SW 1271 (cell line): ENCODE results near the gene MYH14.

Experiments used
- DNase-seq, 2 experiments: peaks; one replicate each; lab custom pipeline; 2025; lab: John Stamatoyannopoulos, UW

The MYH14 gene

DNA sequence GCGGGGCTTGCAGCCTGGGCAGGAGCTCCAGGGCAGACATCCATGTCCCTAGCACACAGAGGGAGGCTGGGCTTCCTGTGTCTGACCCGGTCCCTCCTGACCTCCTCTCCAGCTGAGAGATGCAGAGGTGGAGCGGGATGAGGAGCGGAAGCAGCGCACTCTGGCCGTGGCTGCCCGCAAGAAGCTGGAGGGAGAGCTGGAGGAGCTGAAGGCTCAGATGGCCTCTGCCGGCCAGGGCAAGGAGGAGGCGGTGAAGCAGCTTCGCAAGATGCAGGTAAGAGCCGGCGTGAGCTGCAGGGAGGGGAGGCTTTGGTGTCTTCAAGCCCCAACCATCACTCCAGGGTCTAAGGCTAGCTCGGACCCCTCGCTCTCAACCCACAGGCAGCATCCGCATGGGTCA, 87.4 kb downstream of the MYH14 start:
- DNase-seq = no peak

- DNase-seq = no peak
Observed at GRCh38 chr19:50292216-50292827, 88.9 kb downstream of the MYH14 start.

- DNase-seq = no peak
Observed at GRCh38 chr19:50293263-50294004, 90.0 kb downstream of the MYH14 start.

DNA sequence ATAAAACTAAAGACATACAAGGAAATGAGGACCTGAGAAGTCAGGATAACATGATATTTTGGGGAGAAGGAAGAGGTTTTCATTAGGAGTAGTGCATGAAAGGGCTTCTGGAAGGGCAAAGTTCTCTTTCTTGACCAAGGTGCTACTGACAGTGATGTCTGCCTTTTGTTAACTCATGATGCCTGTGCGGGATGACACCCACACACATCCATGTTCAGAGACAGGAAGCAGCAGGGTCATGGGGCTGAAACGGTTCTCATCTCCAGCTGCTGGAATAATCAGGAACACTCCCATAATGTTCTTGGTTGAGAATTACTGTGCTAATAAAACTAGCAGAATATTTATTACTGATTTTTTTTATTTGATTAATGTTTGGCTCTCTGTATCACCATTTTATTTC, 96.6 kb downstream of the MYH14 start:
- DNase-seq = no peak

DNA sequence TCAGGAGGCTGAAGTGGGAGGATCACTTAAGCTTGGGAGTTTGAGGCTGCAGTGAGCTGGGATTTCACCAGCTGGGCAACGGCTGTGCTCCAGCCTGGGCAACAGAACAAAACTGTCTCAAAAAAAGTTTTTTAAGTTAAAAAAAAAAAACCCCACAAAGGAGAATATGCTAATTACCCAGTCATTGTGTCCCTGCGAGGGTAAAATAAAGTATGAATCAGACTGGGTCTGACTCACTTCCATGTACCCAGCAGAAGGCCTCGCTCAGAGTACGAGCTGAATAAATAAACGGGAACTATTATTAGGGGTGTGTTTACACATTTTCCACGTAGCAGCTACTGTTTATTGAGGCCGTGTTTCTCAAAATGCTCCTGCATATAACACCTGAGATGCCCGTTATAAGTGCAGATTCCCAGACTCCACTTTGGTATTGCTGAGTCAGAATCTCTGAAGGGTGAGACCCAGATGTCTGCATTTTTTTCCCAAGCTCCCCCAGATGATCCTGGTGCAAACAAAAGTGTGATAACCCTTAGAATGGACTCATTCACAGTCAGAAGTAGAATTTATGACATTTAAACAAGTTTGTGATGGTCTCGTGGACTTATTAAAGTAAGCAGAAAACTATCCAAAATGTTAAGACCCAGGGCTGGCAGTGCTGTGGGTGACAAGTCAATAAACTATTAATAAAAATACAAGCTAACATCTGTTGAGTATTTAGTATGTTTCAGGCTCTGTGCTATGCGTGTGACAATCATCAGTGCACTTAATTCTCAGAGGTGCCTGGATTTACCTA, 97.6 kb downstream of the MYH14 start:
- DNase-seq = peak in 1 of 2 experiments; percentile 49

GRCh38 chr19:50301607-50301971, 98.2 kb downstream of the MYH14 start:
- no peak for DNase-seq

GRCh38 chr19:50303558-50303957, 100.1 kb downstream of the MYH14 start:
- no peak for DNase-seq

GRCh38 chr19:50308991-50309390, 105.6 kb downstream of the MYH14 start:
- no peak for DNase-seq

DNA sequence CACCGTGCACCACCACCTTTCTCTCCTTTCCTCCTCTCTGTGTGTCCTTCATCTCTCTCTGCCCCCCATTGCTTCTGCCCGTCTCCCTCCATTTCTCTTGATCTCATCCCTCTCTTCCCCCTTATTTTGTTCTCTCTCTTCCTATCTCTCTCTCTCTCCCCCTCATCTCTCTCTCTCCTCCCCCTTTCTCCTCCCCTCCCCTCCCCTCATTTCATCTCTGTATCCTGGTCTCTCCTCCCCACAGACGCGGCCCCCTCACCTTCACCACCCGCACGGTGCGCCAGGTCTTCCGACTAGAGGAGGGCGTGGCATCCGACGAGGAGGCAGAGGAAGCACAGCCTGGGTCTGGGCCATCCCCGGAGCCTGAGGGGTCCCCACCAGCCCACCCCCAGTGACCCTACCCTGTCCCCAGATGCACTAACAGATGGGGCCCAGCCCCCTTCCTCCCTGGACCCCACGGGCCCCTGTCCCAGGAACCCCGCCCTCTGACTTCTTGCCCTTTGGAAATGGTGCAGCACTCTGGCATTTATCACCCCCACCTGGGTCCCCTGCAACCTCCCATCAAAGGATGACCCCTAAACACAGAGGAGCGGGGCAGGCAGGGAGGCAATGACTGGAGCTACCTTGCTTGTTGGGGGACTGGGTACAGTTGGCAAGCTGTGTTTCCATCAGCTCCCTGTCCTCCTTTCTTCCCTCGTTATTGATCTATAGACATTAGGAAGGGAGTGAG, 106.1 kb downstream of the MYH14 start:
- DNase-seq = no peak

- DNase-seq = no peak
Observed at GRCh38 chr19:50310759-50311465, 107.5 kb downstream of the MYH14 start.

- DNase-seq = peak; percentile 31 to 52
Observed at GRCh38 chr19:50311723-50312635, 108.6 kb downstream of the MYH14 start.

GRCh38 chr19:50312967-50313811, 109.8 kb downstream of the MYH14 start:
- no peak for DNase-seq

GRCh38 chr19:50313812-50314536, 110.6 kb downstream of the MYH14 start:
- DNase-seq = no peak

DNA sequence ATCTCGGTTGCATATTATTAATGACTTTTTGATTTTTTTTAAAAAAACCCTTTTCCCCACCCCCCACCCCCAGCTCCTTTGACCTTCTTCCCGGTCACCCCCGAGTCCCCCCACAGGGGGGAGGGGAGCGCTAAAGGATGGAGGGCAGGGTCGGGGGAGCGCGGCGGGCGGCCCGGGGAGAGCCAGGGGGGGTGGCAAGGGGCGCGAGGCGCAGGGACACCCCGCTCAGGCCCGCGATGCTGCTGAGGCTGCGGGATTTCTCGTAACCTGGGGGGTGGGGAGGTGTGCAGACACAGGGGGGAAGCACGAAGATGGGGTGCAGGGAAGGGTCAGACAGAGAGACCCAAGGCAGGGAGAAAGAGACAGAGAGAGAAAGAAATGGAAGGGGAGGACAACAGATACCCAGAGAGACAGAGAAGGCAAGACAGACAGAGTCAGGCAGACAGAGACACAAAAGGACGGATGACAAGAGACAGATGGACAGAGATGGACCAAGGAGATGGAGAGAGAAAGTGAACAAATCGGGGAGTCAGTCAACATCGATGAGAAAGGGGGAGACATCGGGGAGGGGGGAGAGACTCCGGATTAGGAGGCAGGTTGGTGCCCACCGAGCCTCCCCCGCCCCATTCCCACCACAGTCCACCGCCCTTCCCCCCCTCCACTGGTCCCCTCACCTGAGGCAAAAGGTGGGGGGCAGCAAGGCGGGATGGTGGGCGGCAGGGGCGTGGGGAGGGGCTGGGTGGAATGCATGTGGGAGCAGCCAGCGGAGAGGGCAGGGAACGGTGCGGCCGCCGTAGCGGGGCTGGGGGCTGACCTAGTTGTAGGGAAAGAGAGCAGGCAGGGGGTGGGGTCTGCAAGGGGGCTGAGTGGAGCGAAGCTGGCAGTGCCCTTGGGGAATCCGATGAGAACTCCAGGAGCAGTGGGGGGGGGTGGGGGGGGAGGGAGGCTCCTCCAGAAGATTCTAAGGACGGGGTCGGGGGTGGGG, 111.6 kb downstream of the MYH14 start:
- no peak for DNase-seq

GRCh38 chr19:50315773-50316448, 112.5 kb downstream of the MYH14 start:
- DNase-seq = peak in 1 of 2 experiments; percentile 36

GRCh38 chr19:50317115-50317514, 113.7 kb downstream of the MYH14 start:
- DNase-seq = no peak

- DNase-seq = no peak
Observed at GRCh38 chr19:50318438-50318837, 115.0 kb downstream of the MYH14 start.
